IMR-90 (cell line): ENCODE results near the gene LUC7L2. TPM values are rescaled to one million over a fixed set of nuclear protein-coding genes. Genes with fewer than 3 reads are reported as not detected.

Experiments
- ATAC-seq: fragments of 200-7000 bp; cut with Tn5 transposase; 2 replicates; pipeline ENCODE4 v1.9.1; 2020; ENCODE audit warnings: low read depth, mild to moderate bottlenecking, moderate library complexity
- BruUV-seq: library from RNA; stranded (reverse); fragments of 400-500 nt; replicated peaks from 2 replicates; lab custom pipeline; 2021; lab: Mats Ljungman, UMichigan
- CTCF ChIA-PET: fragments of 300-600 bp; formaldehyde crosslinking; extraction: SDS; loops from one replicate; lab custom pipeline; 2021; ENCODE audit warnings: antibody characterized with exemption; lab: Yijun Ruan, JAX
- POLR2A ChIA-PET: fragments of 300-600 bp; sonication (Branson Sonifier 250); formaldehyde crosslinking; loops from one replicate; lab custom pipeline; 2022; ENCODE audit warnings: antibody characterized with exemption; ENCODE audit not compliant: unreplicated experiment; lab: Charles Lee
- DNase-seq: peaks from one replicate; pipeline ENCODE4 v3.0.0; 2013
- H2AFZ ChIP-seq: replicated peaks from 2 replicates; pipeline ENCODE3; 2013; ENCODE audit warnings: low read length, mild to moderate bottlenecking; ENCODE audit not compliant: poor library complexity
- H2AK5ac ChIP-seq: 2 replicates; pipeline ENCODE4 v1.6.1; 2013; ENCODE audit warnings: low read depth, low read length, inconsistent platforms
- H2AK9ac ChIP-seq: replicated peaks from 2 replicates; pipeline ENCODE3; 2013; ENCODE audit warnings: mild to moderate bottlenecking, low read depth, low read length, moderate library complexity; ENCODE audit not compliant: poor library complexity
- H2BK120ac ChIP-seq: 2 replicates; pipeline ENCODE4 v1.6.1; 2013; ENCODE audit warnings: low read depth, low read length, inconsistent platforms
- H2BK15ac ChIP-seq: 3 replicates; pipeline ENCODE4 v1.6.1; 2013; ENCODE audit warnings: low read depth, low read length, inconsistent platforms
- H2BK20ac ChIP-seq: 2 replicates; pipeline ENCODE4 v1.6.1; 2013; ENCODE audit warnings: low read depth, mild to moderate bottlenecking, inconsistent platforms, low read length, moderate library complexity
- H2BK5ac ChIP-seq: 2 replicates; pipeline ENCODE4 v1.6.1; 2013; ENCODE audit warnings: mild to moderate bottlenecking, low read depth, low read length, inconsistent platforms; ENCODE audit not compliant: poor library complexity, severe bottlenecking
- H3K14ac ChIP-seq: replicated peaks from 2 replicates; pipeline ENCODE4 v1.6.1; 2013; ENCODE audit warnings: low read depth, low read length, inconsistent platforms
- H3K18ac ChIP-seq: 2 replicates; pipeline ENCODE4 v1.6.1; 2013; ENCODE audit warnings: low read depth, low read length, control low read depth
- H3K23ac ChIP-seq: 2 replicates; pipeline ENCODE4 v1.6.1; 2013; ENCODE audit warnings: low read depth, low read length, inconsistent platforms
- H3K27ac ChIP-seq: 2 replicates; pipeline ENCODE4 v1.5.1; 2013; ENCODE audit warnings: mild to moderate bottlenecking, control low read depth, low read length; ENCODE audit not compliant: insufficient read depth
- H3K27me3 ChIP-seq: 2 replicates; pipeline ENCODE4 v1.6.1; 2013; ENCODE audit warnings: low read length; ENCODE audit not compliant: control insufficient read depth, insufficient read depth
- H3K36me3 ChIP-seq: 2 replicates; pipeline ENCODE4 v1.6.1; 2013; ENCODE audit warnings: low read length, mixed read lengths; ENCODE audit not compliant: control insufficient read depth, insufficient read depth
- H3K4ac ChIP-seq: 2 replicates; pipeline ENCODE4 v1.6.1; 2013; ENCODE audit warnings: low read depth, low read length, inconsistent platforms
- H3K4me1 ChIP-seq: 2 replicates; pipeline ENCODE4 v1.6.1; 2013; ENCODE audit warnings: low read length, mixed read lengths; ENCODE audit not compliant: control insufficient read depth, insufficient read depth
- H3K4me2 ChIP-seq: 2 replicates; pipeline ENCODE4 v1.6.1; 2013; ENCODE audit warnings: low read depth, mild to moderate bottlenecking, control low read depth, low read length, moderate library complexity
- H3K4me3 ChIP-seq: 2 replicates; pipeline ENCODE4 v1.5.1; 2013; ENCODE audit warnings: low read depth, mild to moderate bottlenecking, control low read depth, low read length, moderate library complexity; ENCODE audit not compliant: insufficient read depth
- H3K56ac ChIP-seq: 2 replicates; pipeline ENCODE4 v1.6.1; 2013; ENCODE audit warnings: low read length, inconsistent platforms; ENCODE audit not compliant: insufficient read depth; ENCODE audit errors: extremely low read depth
- H3K79me1 ChIP-seq, 2 experiments: 2 replicates each; pipeline ENCODE4 v1.6.1; 2013; ENCODE audit warnings: low read length in 2 of 2, inconsistent platforms in 1 of 2, low read depth in 1 of 2
- H3K9ac ChIP-seq: 2 replicates; pipeline ENCODE4 v1.6.1; 2013; ENCODE audit warnings: low read depth, low read length, control low read depth
- H3K9me1 ChIP-seq: 2 replicates; pipeline ENCODE4 v1.6.1; 2013; ENCODE audit warnings: low read length, inconsistent platforms; ENCODE audit not compliant: insufficient read depth
- H3K9me3 ChIP-seq: 2 replicates; pipeline ENCODE4 v1.6.1; 2013; ENCODE audit warnings: low read length; ENCODE audit not compliant: control insufficient read depth, insufficient read depth
- H4K20me1 ChIP-seq: 2 replicates; pipeline ENCODE4 v1.6.1; 2013; ENCODE audit warnings: low read length, inconsistent platforms; ENCODE audit not compliant: insufficient read depth
- H4K5ac ChIP-seq: 2 replicates; pipeline ENCODE4 v1.6.1; 2013; ENCODE audit warnings: mild to moderate bottlenecking, low read depth, low read length, control low read depth
- H4K8ac ChIP-seq, 2 experiments: 2 replicates each; pipeline ENCODE4 v1.6.1; 2013; ENCODE audit warnings: low read depth in 2 of 2, low read length in 2 of 2, control low read depth in 1 of 2, inconsistent platforms in 1 of 2
- H4K91ac ChIP-seq: 2 replicates; pipeline ENCODE4 v1.6.1; 2013; ENCODE audit warnings: low read depth, low read length, inconsistent platforms; ENCODE audit not compliant: insufficient read depth
- MXI1 ChIP-seq: IDR thresholded peaks from 2 replicates; pipeline ENCODE4 v1.6.1; 2012; ENCODE audit warnings: low read depth, mild to moderate bottlenecking, low read length, moderate library complexity, borderline replicate concordance
- NFE2L2 ChIP-seq: fragments of 150-350 bp; IDR thresholded peaks from 2 replicates; pipeline ENCODE4 v1.6.1; 2016; ENCODE audit warnings: low read depth, mild to moderate bottlenecking, low read length
- WGBS, 2 experiments: methylation state at CpG; one replicate each; pipeline versions ENCODE4 v1.1.5 to v1.1.7; 2013; ENCODE audit warnings: missing lambda C conversion rate in 2 of 2; ENCODE audit not compliant: insufficient read length in 1 of 2; ENCODE audit errors: extremely low coverage in 2 of 2; 5-methylcytosine and 5-hydroxymethylcytosine counted together
- dilution Hi-C: fragments of 300-500 bp; cut with HindIII; formaldehyde crosslinking; loops from one replicate; pipeline ENCODE4 v1.14.3; 2018; ENCODE audit warnings: low sequenced_read_pairs; ENCODE audit not compliant: unreplicated experiment
- in situ Hi-C: fragments of 300-500 bp; cut with MboI; formaldehyde crosslinking; loops from 3 replicates; pipeline ENCODE4 v1.14.3; 2019; ENCODE audit warnings: low sequenced_read_pairs, inconsistent platforms, mixed read lengths
- intact Hi-C: fragments of 100-400 bp; cut with micrococcal nuclease; formaldehyde crosslinking; loops from 2 replicates; pipeline ENCODE4 v1.10.0; 2022
- polyA plus RNA-seq, 3 experiments: library from polyadenylated mRNA; depleted of rRNA; stranded (reverse); fragments of >200 nt; gene quantifications; 2 replicates each; pipeline ENCODE4 v1.2.3, GENCODE V29; 2012; ENCODE audit warnings: low replicate concordance in 1 of 3
- total RNA-seq: library from RNA; depleted of rRNA; stranded (reverse); fragments of >200 nt; gene quantifications from 2 replicates; pipeline ENCODE4 v1.2.3, GENCODE V29; 2012

The LUC7L2 gene
- total and polyA plus RNA-seq, 2 of the 4 experiments (the other 2 are of a cell fraction): 14.9 to 31.8 TPM

DNA sequence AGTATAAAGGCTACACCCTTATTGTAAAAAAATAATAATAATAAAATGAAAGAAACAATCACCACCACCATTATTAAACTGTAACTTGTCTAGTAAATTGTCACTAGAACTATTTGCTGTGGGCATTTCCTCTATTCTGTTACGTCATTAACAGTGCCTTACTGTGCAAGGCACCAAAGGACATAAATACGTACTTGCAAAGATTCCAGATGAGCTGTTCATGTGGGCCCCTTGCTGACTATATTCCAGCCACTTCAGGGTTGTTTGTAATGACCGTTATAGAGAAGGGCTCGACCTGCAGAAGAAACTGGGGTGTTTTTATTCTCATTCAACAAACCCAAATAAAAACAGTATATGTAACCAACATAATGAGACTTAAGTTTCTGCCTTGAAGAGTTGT is 63.4 kb downstream of the LUC7L2 start:
- no peak overlapping the region for H3K18ac ChIP-seq
- no peak overlapping the region for H3K23ac ChIP-seq
- no CpG with 5 or more reads among the region's 4 CpGs for WGBS, 2 experiments
- H3K4ac ChIP-seq: no peak overlapping the region
- no peak overlapping the region for H2AK9ac ChIP-seq
- H3K4me2 ChIP-seq: no peak overlapping the region
- H3K4me3 ChIP-seq: no peak overlapping the region
- intact Hi-C loops (no loop called here), dilution Hi-C loops (no loop called here), in situ Hi-C loops (no loop called here)
- H3K14ac ChIP-seq: no peak overlapping the region
- H3K27ac ChIP-seq: no peak overlapping the region
- ChIA-PET CTCF (interaction anchor here (6.0 kb wide), 1 partner anchor 11 kb away, joined by 36 read pairs; no protein-coding TSS in a partner anchor), POLR2A (no interaction called here)
- no peak overlapping the region for H2BK5ac ChIP-seq
- no peaks in the 10 kb centered on the region; the same call in 1 of the 2 replicates for H4K20me1 ChIP-seq
- no peak overlapping the region for H3K56ac ChIP-seq
- no peak overlapping the region for H4K5ac ChIP-seq
- no peaks in the 10 kb centered on the region for H3K9me3 ChIP-seq
- no peak overlapping the region for H4K8ac ChIP-seq
- H3K79me1 ChIP-seq: peaks cover 8 to 24% of the 10 kb centered on the region in 2 experiments; a peak in 2 of 4 replicates
- H3K4me1 ChIP-seq: no peaks in the 10 kb centered on the region
- H3K27me3 ChIP-seq: no peaks in the 10 kb centered on the region
- no peak overlapping the region for H2BK15ac ChIP-seq
- H4K91ac ChIP-seq: no peak overlapping the region
- DNase-seq (no peak), ATAC-seq (no peak)
- no TSS peak for BruUV-seq
- no peak overlapping the region for H2BK20ac ChIP-seq
- H3K36me3 ChIP-seq: peaks cover 21% of the 10 kb centered on the region
- no peak overlapping the region for H2AFZ ChIP-seq
- 0 out of 2 replicates have a peak, but pooled peaks cover 7% of the 10 kb centered on the region for H3K9me1 ChIP-seq
- TF ChIP-seq NFE2L2 (no peak), MXI1 (no peak)
- no peak overlapping the region for H3K9ac ChIP-seq
- H2BK120ac ChIP-seq: no peak overlapping the region
- no peak overlapping the region for H2AK5ac ChIP-seq
